ENCODE results near the gene OBSL1.

The OBSL1 gene

GRCh38 chr2:219502618-219503017 lies 68.7 kb downstream of the OBSL1 start:
- no peak for TF ChIP-seq CREB1 (IDR thresholded peaks at IDR 0.05; ENCODE audit: low read depth)
- no peak for TF ChIP-seq EGR1 (IDR thresholded peaks at IDR 0.05)
- TF ChIP-seq TAF1 (IDR thresholded peaks at IDR 0.05; ENCODE audit: low read depth): no peak
- TF ChIP-seq ZBTB7A (IDR thresholded peaks at IDR 0.05; ENCODE audit: low read depth): no peak
- TF ChIP-seq CEBPB (IDR thresholded peaks at IDR 0.05): no peak

GRCh38 chr2:219501849-219502248 lies 69.5 kb downstream of the OBSL1 start:
- TF ChIP-seq CREB1 (IDR thresholded peaks at IDR 0.05; ENCODE audit: low read depth) (no peak), YY1 (IDR thresholded peaks at IDR 0.05; ENCODE audit: low read depth) (no peak), EGR1 (IDR thresholded peaks at IDR 0.05) (no peak), TEAD4 (IDR thresholded peaks at IDR 0.05) (no peak), TAF1 (IDR thresholded peaks at IDR 0.05; ENCODE audit: low read depth) (no peak), RAD21 (IDR thresholded peaks at IDR 0.05; ENCODE audit: low read depth) (no peak), TCF12 (IDR thresholded peaks at IDR 0.05; ENCODE audit: low read depth) (no peak), FOXM1 (IDR thresholded peaks at IDR 0.05; ENCODE audit: borderline replicate concordance, low read depth) (no peak), USF1 (IDR thresholded peaks at IDR 0.05) (no peak), CEBPB (IDR thresholded peaks at IDR 0.05) (no peak), ZBTB7A (IDR thresholded peaks at IDR 0.05; ENCODE audit: low read depth) (no peak), EP300 (IDR thresholded peaks at IDR 0.05; ENCODE audit: borderline replicate concordance) (no peak), NFIC (IDR thresholded peaks at IDR 0.05) (no peak)
- TF ChIP-seq, protein P1, sequence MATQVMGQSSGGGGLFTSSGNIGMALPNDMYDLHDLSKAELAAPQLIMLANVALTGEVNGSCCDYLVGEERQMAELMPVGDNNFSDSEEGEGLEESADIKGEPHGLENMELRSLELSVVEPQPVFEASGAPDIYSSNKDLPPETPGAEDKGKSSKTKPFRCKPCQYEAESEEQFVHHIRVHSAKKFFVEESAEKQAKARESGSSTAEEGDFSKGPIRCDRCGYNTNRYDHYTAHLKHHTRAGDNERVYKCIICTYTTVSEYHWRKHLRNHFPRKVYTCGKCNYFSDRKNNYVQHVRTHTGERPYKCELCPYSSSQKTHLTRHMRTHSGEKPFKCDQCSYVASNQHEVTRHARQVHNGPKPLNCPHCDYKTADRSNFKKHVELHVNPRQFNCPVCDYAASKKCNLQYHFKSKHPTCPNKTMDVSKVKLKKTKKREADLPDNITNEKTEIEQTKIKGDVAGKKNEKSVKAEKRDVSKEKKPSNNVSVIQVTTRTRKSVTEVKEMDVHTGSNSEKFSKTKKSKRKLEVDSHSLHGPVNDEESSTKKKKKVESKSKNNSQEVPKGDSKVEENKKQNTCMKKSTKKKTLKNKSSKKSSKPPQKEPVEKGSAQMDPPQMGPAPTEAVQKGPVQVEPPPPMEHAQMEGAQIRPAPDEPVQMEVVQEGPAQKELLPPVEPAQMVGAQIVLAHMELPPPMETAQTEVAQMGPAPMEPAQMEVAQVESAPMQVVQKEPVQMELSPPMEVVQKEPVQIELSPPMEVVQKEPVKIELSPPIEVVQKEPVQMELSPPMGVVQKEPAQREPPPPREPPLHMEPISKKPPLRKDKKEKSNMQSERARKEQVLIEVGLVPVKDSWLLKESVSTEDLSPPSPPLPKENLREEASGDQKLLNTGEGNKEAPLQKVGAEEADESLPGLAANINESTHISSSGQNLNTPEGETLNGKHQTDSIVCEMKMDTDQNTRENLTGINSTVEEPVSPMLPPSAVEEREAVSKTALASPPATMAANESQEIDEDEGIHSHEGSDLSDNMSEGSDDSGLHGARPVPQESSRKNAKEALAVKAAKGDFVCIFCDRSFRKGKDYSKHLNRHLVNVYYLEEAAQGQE (IDR thresholded peaks at IDR 0.05; ENCODE audit: low read depth): no peak
- TF ChIP-seq, protein P2, sequence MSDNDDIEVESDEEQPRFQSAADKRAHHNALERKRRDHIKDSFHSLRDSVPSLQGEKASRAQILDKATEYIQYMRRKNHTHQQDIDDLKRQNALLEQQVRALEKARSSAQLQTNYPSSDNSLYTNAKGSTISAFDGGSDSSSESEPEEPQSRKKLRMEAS (IDR thresholded peaks at IDR 0.05): no peak
